BJ (cell line): Measurements from ENCODE around the gene GNB5. TPM values are rescaled to one million over a fixed set of nuclear protein-coding genes. Genes with fewer than 3 reads are reported as not detected.

Source experiments
- CTCF ChIA-PET: fragments of 350-600 bp; formaldehyde crosslinking; extraction: SDS; loops from one replicate; lab custom pipeline; 2021; ENCODE audit warnings: antibody characterized with exemption, inconsistent platforms; lab: Yijun Ruan, JAX
- POLR2A ChIA-PET: fragments of 300-600 bp; sonication (Branson Sonifier 250); formaldehyde crosslinking; extraction: SDS; loops from one replicate; lab custom pipeline; 2021; ENCODE audit warnings: antibody characterized with exemption; lab: Charles Lee
- DNase-seq: peaks from one replicate; pipeline ENCODE4 v3.0.0-alpha.2; 2011; ENCODE audit warnings: low read depth
- H3K27me3 ChIP-seq: 2 replicates; pipeline ENCODE4 v1.6.0; 2011; ENCODE audit warnings: low read length; ENCODE audit not compliant: control insufficient read depth, insufficient read depth
- H3K36me3 ChIP-seq: 2 replicates; pipeline ENCODE4 v1.5.1; 2011; ENCODE audit warnings: low read length; ENCODE audit not compliant: control insufficient read depth, insufficient read depth
- H3K4me3 ChIP-seq: 2 replicates; pipeline ENCODE4 v1.5.1; 2011; ENCODE audit warnings: low read depth, mild to moderate bottlenecking, control low read depth, low read length
- polyA plus RNA-seq: library from polyadenylated mRNA; depleted of rRNA; stranded (reverse); fragments of >200 nt; gene quantifications from 2 replicates; pipeline ENCODE4 v1.2.3, GENCODE V29; 2011
- TF ChIP-seq, protein P1 (sequence below): IDR thresholded peaks from 2 replicates; pipeline ENCODE4 v1.5.1; 2011; ENCODE audit warnings: low read depth, mild to moderate bottlenecking, control low read depth, inconsistent platforms, low read length, moderate library complexity; ENCODE audit not compliant: insufficient read depth

GNB5 gene
- polyA plus RNA-seq, 1 experiment, result 63.0 TPM

DNA sequence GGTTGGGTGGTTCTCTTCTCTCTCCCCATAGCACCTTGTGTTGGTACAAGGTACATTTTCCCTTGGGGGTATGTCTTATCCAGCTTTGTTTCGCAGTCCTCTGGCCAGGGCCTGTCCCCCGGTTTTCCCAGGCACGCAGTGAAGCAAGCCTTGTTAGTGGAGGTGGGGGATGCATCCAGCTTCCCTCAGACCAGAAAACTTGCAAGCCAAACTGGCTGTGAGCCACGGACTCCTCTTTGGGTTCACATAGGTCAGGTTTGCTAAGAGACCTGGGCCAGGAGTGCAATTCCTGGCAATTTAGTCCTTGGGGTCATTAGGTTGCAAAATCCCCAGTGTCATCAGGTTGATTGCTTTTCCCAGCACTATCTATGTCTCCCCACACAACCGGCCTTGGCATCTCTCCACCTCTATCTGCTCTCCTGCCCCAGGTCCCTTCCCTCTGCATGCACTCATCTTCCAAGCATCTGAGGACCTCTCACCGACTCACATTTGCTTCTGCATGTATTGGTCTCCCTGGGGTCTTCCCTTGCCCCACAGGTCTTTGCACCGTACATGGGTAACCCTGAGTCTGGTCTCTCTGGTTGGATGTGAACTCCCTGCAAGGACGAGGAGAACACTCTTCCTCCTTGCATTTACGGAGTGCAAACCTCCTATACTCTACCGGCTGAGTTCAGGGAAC lies 112.9 kb downstream of the GNB5 start:
- no peak overlapping the region for H3K4me3 ChIP-seq
- ChIA-PET CTCF (interaction anchor here (0.6 to 4.0 kb wide), 25 partner anchors 9 to 450 kb away, joined by 3 to 19 read pairs (median 4); partner anchors contain the start of gene LEO1), POLR2A (no interaction called here)
- no peak for DNase-seq
- H3K27me3 ChIP-seq, result no peaks in the 10 kb centered on the region
- no peaks in the 10 kb centered on the region for H3K36me3 ChIP-seq
- TF ChIP-seq, protein P1, sequence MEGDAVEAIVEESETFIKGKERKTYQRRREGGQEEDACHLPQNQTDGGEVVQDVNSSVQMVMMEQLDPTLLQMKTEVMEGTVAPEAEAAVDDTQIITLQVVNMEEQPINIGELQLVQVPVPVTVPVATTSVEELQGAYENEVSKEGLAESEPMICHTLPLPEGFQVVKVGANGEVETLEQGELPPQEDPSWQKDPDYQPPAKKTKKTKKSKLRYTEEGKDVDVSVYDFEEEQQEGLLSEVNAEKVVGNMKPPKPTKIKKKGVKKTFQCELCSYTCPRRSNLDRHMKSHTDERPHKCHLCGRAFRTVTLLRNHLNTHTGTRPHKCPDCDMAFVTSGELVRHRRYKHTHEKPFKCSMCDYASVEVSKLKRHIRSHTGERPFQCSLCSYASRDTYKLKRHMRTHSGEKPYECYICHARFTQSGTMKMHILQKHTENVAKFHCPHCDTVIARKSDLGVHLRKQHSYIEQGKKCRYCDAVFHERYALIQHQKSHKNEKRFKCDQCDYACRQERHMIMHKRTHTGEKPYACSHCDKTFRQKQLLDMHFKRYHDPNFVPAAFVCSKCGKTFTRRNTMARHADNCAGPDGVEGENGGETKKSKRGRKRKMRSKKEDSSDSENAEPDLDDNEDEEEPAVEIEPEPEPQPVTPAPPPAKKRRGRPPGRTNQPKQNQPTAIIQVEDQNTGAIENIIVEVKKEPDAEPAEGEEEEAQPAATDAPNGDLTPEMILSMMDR, result no peak

DNA sequence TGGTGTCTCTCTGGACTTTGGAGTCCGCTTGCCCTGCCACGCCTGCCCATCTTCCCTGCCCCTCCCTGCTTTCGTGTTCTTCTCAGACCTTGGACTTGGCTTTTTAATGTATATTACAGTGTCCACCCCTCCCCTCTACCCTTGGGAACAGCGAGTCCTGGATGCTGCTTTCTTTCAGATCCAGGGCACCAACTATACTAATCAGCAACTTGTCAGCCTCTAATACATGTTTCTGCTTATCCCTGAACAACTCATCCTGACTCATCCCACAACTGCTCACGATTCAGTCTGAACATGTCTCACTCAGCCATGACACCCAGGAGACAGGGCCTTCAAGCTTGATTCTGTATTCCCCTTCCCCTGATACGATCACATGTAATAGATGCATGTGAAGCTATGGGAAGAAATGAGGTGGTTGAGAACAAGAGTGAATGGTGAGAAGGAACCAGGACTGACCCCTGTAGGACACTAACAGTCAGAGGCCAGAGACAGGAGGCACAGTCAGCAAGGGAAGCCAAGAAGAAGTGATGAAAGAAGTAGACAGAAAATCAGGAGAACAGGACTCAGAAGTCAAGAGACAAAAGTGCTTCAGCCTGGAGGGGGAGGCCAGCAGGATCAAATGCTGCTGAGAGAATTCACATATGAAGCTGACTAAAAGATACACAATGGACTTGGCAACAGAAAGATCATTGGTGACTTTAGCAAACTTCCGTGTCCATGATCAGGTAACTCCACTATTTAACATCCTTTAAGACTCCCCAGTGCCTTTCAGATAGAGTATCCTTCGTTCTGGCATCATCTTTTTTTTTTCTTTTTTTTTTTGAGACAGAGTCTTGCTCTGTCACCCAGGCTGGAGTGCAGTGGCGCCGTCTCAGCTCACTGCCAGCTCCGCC lies 114.1 kb downstream of the GNB5 start:
- H3K36me3 ChIP-seq, result no peaks in the 10 kb centered on the region
- POLR2A ChIA-PET, result no interaction called here
- no peak overlapping the region for H3K4me3 ChIP-seq
- DNase-seq, result peak; percentile 18
- no peaks in the 10 kb centered on the region for H3K27me3 ChIP-seq
- CTCF ChIA-PET, result interaction anchor here (0.6 to 3.5 kb wide), 11 partner anchors 9 to 258 kb away, joined by 3 to 16 read pairs (median 4); partner anchors contain the start of gene LEO1
- TF ChIP-seq, protein P1, result no peak

DNA sequence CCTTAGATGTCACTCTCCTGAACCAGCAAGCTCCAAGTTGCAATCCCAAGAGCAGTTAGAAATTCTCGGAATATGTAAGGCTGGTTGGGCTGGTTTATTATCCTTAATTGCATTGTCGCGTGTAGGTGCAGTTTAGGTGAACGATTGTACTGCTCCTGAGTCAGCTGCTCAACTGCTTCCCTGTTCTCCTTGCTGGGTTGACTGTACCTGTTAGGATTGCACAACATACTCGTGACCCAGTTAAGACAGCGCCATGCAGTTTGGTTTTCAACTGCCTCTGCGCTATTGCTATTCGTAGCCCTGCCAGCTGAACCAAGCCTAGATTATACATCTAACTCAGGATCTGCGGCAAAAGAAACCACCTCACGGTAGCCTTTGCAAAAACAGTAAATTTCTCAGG lies 119.6 kb downstream of the GNB5 start:
- DNase-seq, result no peak
- Histone ChIP-seq H3K4me3 (no peak overlapping the region), H3K36me3 (no peaks in the 10 kb centered on the region), H3K27me3 (no peaks in the 10 kb centered on the region)
- ChIA-PET POLR2A (no interaction called here), CTCF (interaction anchor here (4.7 kb wide), 1 partner anchor 8 kb away, joined by 19 read pairs; no protein-coding TSS in a partner anchor)
- TF ChIP-seq, protein P1, result no peak

DNA sequence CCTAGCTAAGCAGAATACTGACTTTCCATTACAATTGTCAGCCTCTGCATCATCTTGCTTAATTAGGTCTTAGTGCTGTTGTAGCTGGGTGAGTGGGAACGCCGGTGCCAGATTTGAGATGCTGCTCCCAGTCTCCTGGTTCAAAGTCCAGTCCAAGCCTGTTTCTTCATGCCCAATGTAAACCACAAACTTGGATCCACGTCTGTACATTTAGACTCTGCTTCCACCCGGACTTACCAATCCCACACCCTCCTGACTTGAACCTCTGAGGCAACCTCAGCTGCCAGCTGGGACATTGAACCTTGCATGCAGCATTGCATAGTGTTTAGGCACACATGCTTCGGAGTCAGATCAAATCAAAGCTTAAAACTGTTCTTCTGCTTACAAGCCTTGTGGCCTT lies 121.6 kb downstream of the GNB5 start:
- POLR2A ChIA-PET, result interaction anchor here (0.8 kb wide), 1 partner anchor 16 kb away, joined by 3 read pairs; no protein-coding TSS in a partner anchor
- Histone ChIP-seq H3K4me3 (no peak overlapping the region), H3K36me3 (no peaks in the 10 kb centered on the region), H3K27me3 (no peaks in the 10 kb centered on the region)
- TF ChIP-seq, protein P1, result no peak
- DNase-seq, result no peak
- CTCF ChIA-PET, result interaction anchor here (1.4 to 4.7 kb wide), 5 partner anchors 7 to 99 kb away, joined by 3 to 19 read pairs (median 5); no protein-coding TSS in a partner anchor
